ENCODE results near the gene CD160. TPM values are rescaled to one million over a fixed set of nuclear protein-coding genes. Genes with fewer than 3 reads are reported as not detected.

Gene CD160
- total RNA-seq, 1 experiment from 2014 or later: not detected

DNA sequence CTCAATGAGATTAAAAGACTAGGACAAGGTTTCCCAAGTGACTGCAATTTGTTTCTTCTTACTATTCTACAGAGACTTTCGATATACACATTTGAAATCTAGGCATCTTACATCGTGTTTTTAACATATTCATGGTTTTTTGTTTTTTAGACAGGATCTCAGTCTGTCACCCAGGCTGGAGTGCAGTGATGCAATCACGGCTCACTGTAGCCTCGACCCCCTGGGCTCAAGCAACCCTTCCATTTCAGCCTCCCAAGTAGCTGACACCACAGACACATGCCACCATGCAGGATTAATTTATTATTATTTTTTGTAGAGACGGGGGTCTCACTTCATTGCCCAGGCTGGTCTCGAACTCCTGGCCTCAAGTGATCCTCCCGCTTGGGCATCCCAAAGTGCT is 13.7 kb upstream of the CD160 start:
- Histone ChIP-seq H4K20me1 (ENCODE audit: insufficient read depth, low read depth, low read length) (no peaks in the 10 kb centered on the region), H3K4me3 (ENCODE audit: low read length) (no peak overlapping the region), H3K9me2 (replicated peaks; ENCODE audit: insufficient read depth, low read length) (no peaks in the 10 kb centered on the region), H3K4me2 (ENCODE audit: low read depth, low read length, poor library complexity, severe bottlenecking) (no peak overlapping the region), H3K4me1 (ENCODE audit: low read length) (peaks cover 3% of the 10 kb centered on the region), H2AFZ (ENCODE audit: low read length) (no peak overlapping the region), H3K36me3 (ENCODE audit: insufficient read depth, low read length) (no peaks in the 10 kb centered on the region), H3K9ac (ENCODE audit: low read length) (no peak overlapping the region), H3K27me3 (ENCODE audit: low read length) (no peaks in the 10 kb centered on the region), H3K9me3 (ENCODE audit: low read length) (no peaks in the 10 kb centered on the region), H3K27ac (ENCODE audit: low read length) (no peak overlapping the region), H3K79me2 (ENCODE audit: low read length) (no peaks in the 10 kb centered on the region)
- no peak for DNase-seq

DNA sequence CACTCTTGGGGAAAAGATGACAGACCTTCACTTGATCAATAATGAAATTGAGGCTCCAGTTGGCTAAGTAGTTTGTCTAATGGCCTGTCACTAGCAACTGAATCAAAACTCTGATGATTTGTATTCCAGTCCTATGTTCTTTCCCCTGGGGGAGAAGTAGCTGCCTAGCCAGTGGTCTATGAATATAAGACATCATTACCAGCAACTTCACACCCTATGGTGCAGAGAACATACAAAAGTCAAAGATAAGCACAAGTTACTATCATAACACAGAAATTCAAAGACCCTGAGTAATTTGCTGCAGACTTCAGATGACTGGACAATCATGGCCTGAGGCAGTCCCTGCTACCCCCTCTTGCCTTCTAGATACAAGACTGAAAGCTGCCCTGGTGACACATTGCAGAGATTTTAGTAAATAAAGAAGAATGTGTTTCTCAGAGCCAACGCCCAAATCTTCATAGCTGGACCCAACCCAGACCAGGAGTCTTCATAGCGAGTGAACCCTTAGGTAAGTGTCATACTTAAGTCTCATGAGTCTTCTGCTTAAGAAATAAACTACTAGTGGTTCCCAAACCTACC is 13.1 kb upstream of the CD160 start:
- no peak overlapping the region for H3K4me3 ChIP-seq (ENCODE audit: low read length)
- no peak overlapping the region for H2AFZ ChIP-seq (ENCODE audit: low read length)
- H3K36me3 ChIP-seq (ENCODE audit: insufficient read depth, low read length): no peaks in the 10 kb centered on the region
- no peaks in the 10 kb centered on the region for H4K20me1 ChIP-seq (ENCODE audit: insufficient read depth, low read depth, low read length)
- no peak overlapping the region for H3K9ac ChIP-seq (ENCODE audit: low read length)
- no peak overlapping the region for H3K4me2 ChIP-seq (ENCODE audit: low read depth, low read length, poor library complexity, severe bottlenecking)
- peaks cover 3% of the 10 kb centered on the region for H3K4me1 ChIP-seq (ENCODE audit: low read length)
- no peaks in the 10 kb centered on the region for H3K9me2 ChIP-seq (replicated peaks; ENCODE audit: insufficient read depth, low read length)
- H3K27me3 ChIP-seq (ENCODE audit: low read length): no peaks in the 10 kb centered on the region
- H3K79me2 ChIP-seq (ENCODE audit: low read length): no peaks in the 10 kb centered on the region
- H3K27ac ChIP-seq (ENCODE audit: low read length): no peak overlapping the region
- no peaks in the 10 kb centered on the region for H3K9me3 ChIP-seq (ENCODE audit: low read length)
- no peak for DNase-seq

DNA sequence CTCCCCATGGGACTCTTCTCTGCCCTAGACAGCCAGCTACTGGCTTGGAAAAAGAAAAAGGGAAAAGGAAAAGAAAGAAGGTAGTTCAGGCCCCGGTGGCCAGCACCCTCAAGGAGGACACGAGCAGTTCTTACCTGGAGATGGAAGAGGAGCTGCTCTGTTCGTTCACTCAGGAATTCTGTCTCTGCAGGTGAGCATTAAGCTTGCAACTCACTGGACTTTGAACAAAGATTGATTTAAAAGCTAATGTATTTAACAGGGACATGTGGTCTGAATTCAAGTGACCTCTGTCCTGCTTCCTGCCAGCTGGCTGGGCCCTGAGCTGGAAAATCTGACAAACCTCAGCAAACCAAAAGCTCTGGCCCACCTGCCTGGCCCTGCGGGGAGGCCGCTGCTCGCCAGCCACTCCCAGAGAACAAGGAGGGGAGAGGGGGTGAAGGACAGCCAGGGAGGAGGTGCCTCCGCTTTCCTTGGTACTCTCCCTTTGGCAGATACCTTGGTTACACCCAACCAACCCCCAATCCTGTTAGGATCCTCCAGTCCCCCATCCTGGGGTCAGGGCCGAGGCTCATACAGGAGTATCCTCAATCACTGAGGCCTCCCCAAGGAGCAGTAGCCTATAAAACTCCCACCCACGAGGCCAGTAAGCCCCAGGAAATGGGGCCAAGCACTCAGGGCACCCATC is 12.0 kb upstream of the CD160 start, which contains the start of gene PDZK1:
Gene PDZK1 (minus strand): TSS at position 186 of the 685 bp plus-strand sequence. CDS start 19,347 bp downstream, outside the sequence.
- no peaks in the 10 kb centered on the region for H3K9me2 ChIP-seq (replicated peaks; ENCODE audit: insufficient read depth, low read length)
- H3K27ac ChIP-seq (ENCODE audit: low read length): no peak within 1 kb of the TSS
- no peaks in the 10 kb centered on the region for H3K79me2 ChIP-seq (ENCODE audit: low read length)
- DNase-seq: no peak
- no peak within 1 kb of the TSS for H3K4me2 ChIP-seq (ENCODE audit: low read depth, low read length, poor library complexity, severe bottlenecking)
- H3K27me3 ChIP-seq (ENCODE audit: low read length): no peaks in the 10 kb centered on the region
- no peak within 1 kb of the TSS for H2AFZ ChIP-seq (ENCODE audit: low read length)
- H3K36me3 ChIP-seq (ENCODE audit: insufficient read depth, low read length): no peaks in the 10 kb centered on the region
- no peaks in the 10 kb centered on the region for H3K9me3 ChIP-seq (ENCODE audit: low read length)
- H3K9ac ChIP-seq (ENCODE audit: low read length): no peak within 1 kb of the TSS
- no peak within 1 kb of the TSS for H3K4me3 ChIP-seq (ENCODE audit: low read length)
- peaks cover 3% of the 10 kb centered on the region for H3K4me1 ChIP-seq (ENCODE audit: low read length)
- H4K20me1 ChIP-seq (ENCODE audit: insufficient read depth, low read depth, low read length): no peaks in the 10 kb centered on the region

DNA sequence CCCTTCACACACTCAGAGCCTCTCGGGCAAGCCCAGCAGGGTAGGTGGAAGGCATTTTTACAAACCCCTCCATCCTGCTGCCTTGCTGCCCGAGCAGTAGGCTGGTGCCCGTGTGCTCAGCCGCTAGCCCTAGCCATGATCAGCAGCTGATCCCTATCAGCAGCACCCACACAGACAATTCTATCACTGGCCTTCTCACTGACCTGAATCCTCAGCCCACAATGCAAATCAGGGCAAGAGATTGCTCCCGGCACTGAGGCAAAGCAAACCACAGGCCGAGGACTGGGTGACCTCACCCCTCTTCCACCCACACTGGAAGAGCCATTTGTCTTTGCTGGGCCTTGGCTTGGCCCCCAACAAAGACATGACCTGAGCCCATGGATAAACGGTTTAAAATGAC is 11.2 kb upstream of the CD160 start:
- Histone ChIP-seq H2AFZ (ENCODE audit: low read length) (no peak overlapping the region), H3K4me1 (ENCODE audit: low read length) (peaks cover 3% of the 10 kb centered on the region), H3K9ac (ENCODE audit: low read length) (no peak overlapping the region), H3K27ac (ENCODE audit: low read length) (no peak overlapping the region), H3K4me2 (ENCODE audit: low read depth, low read length, poor library complexity, severe bottlenecking) (no peak overlapping the region), H4K20me1 (ENCODE audit: insufficient read depth, low read depth, low read length) (no peaks in the 10 kb centered on the region), H3K27me3 (ENCODE audit: low read length) (no peaks in the 10 kb centered on the region), H3K9me3 (ENCODE audit: low read length) (no peaks in the 10 kb centered on the region), H3K36me3 (ENCODE audit: insufficient read depth, low read length) (no peaks in the 10 kb centered on the region), H3K79me2 (ENCODE audit: low read length) (no peaks in the 10 kb centered on the region), H3K4me3 (ENCODE audit: low read length) (no peak overlapping the region), H3K9me2 (replicated peaks; ENCODE audit: insufficient read depth, low read length) (no peaks in the 10 kb centered on the region)
- DNase-seq: no peak

DNA sequence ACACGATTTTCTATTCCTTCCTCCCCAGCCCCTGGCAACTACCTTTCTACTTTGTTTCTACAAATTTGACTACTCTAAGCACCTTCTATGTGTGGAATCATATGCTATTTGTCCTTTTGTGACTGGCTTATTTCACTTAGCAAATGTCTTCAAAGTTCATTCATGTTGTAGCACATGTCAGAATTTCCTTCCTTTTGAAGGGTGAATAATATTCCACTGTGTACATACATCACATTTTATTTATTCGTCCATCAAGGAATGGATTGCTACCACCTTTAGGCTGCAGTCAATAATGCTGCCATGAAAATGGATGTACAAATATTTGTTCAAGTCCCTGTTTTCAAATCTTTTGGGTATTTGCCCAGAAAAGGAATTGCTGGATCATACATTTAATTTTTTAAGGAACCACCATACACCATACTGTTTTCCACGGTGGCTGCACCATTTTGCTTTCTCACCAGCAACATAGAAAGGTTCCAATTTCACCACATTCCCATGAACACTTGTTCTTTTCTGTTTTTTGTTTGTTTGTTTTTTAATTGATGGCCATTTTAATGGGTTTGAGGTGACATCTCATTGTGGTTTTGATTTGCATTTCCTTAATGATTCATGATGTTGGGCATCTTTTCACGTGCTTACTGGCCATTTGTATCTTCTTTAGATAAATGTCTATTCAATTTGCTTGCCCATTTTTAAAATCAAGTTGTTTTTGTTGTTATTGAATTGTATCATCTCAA is 8.8 kb upstream of the CD160 start:
- H3K4me3 ChIP-seq (ENCODE audit: low read length): no peak overlapping the region
- no peak overlapping the region for H3K27ac ChIP-seq (ENCODE audit: low read length)
- H2AFZ ChIP-seq (ENCODE audit: low read length): no peak overlapping the region
- no peaks in the 10 kb centered on the region for H3K9me3 ChIP-seq (ENCODE audit: low read length)
- H3K4me2 ChIP-seq (ENCODE audit: low read depth, low read length, poor library complexity, severe bottlenecking): no peak overlapping the region
- no peaks in the 10 kb centered on the region for H3K79me2 ChIP-seq (ENCODE audit: low read length)
- no peaks in the 10 kb centered on the region for H4K20me1 ChIP-seq (ENCODE audit: insufficient read depth, low read depth, low read length)
- no peak overlapping the region for H3K9ac ChIP-seq (ENCODE audit: low read length)
- no peak for DNase-seq
- no peaks in the 10 kb centered on the region for H3K36me3 ChIP-seq (ENCODE audit: insufficient read depth, low read length)
- no peaks in the 10 kb centered on the region for H3K27me3 ChIP-seq (ENCODE audit: low read length)
- H3K4me1 ChIP-seq (ENCODE audit: low read length): no peaks in the 10 kb centered on the region
- no peaks in the 10 kb centered on the region for H3K9me2 ChIP-seq (replicated peaks; ENCODE audit: insufficient read depth, low read length)

DNA sequence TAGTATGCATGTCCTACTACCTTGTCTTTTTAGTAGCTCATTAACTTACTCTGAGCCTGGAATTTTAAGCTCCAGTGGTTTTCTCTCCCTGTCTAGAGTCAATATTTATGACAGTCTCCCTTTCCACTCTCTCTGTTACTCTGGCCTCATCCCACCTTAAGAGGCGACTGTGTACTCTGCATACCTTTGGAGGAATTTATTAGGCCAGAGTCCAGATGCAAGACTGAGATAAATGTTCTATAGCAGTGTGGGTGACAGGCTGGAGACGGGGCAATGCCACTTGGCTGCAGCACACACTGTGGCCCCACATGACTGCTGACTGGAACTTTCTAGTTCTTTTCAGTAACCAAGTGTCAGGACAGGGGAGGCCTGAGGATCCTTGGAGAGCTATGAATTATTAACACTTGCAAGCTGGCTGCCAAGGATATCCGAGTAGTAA is 8.1 kb upstream of the CD160 start:
- no peak overlapping the region for H3K4me2 ChIP-seq (ENCODE audit: low read depth, low read length, poor library complexity, severe bottlenecking)
- no peaks in the 10 kb centered on the region for H3K79me2 ChIP-seq (ENCODE audit: low read length)
- no peak overlapping the region for H3K9ac ChIP-seq (ENCODE audit: low read length)
- H3K36me3 ChIP-seq (ENCODE audit: insufficient read depth, low read length): no peaks in the 10 kb centered on the region
- no peaks in the 10 kb centered on the region for H3K9me3 ChIP-seq (ENCODE audit: low read length)
- no peak overlapping the region for H3K27ac ChIP-seq (ENCODE audit: low read length)
- no peak for DNase-seq
- no peak overlapping the region for H2AFZ ChIP-seq (ENCODE audit: low read length)
- H3K4me1 ChIP-seq (ENCODE audit: low read length): no peaks in the 10 kb centered on the region
- no peak overlapping the region for H3K4me3 ChIP-seq (ENCODE audit: low read length)
- no peaks in the 10 kb centered on the region for H3K27me3 ChIP-seq (ENCODE audit: low read length)
- H4K20me1 ChIP-seq (ENCODE audit: insufficient read depth, low read depth, low read length): no peaks in the 10 kb centered on the region
- no peaks in the 10 kb centered on the region for H3K9me2 ChIP-seq (replicated peaks; ENCODE audit: insufficient read depth, low read length)

DNA sequence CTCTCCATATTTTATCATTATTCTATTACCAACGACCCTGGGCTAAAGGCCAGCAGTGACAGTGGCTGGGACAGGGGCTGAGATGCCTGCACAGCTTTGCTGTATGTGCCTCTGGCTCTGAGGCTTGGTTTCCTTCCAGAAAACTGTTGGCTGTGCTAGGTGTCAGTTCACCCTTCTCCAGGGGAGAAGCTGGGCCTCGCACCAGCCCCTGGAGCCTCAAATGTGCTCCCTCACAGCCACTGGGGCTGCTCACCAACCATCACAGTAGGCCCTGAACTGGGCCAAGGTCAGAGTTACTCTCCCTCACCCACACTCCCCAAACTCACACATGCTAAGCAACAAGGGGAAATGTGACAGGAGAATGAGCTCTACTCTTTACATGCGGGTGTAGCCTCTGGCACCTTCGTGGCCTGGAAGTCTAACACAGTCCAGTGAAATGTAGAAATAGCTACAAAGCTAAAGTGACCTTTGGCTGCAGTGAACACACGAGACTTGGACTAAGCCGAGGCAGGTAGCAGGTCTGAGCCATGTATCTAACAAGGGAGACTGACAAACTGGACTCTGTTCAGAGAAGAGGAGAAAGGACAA is 4.7 kb upstream of the CD160 start:
- Histone ChIP-seq H2AFZ (ENCODE audit: low read length) (no peak overlapping the region), H3K27ac (ENCODE audit: low read length) (no peak overlapping the region), H3K36me3 (ENCODE audit: insufficient read depth, low read length) (no peaks in the 10 kb centered on the region), H3K9me3 (ENCODE audit: low read length) (no peaks in the 10 kb centered on the region), H3K9me2 (replicated peaks; ENCODE audit: insufficient read depth, low read length) (no peaks in the 10 kb centered on the region), H3K4me2 (ENCODE audit: low read depth, low read length, poor library complexity, severe bottlenecking) (no peak overlapping the region), H3K27me3 (ENCODE audit: low read length) (no peaks in the 10 kb centered on the region), H3K9ac (ENCODE audit: low read length) (no peak overlapping the region), H3K4me3 (ENCODE audit: low read length) (no peak overlapping the region), H3K79me2 (ENCODE audit: low read length) (no peaks in the 10 kb centered on the region), H3K4me1 (ENCODE audit: low read length) (no peaks in the 10 kb centered on the region), H4K20me1 (ENCODE audit: insufficient read depth, low read depth, low read length) (no peaks in the 10 kb centered on the region)
- DNase-seq: no peak
